HG03025 (cell line): Measurements from ENCODE around the gene B4GALT3.
A peak's percentile ranks its signal among the peaks of the same experiment; 100 is the strongest.

Source experiments
- ATAC-seq: cut with Tn5 transposase; IDR thresholded peaks from one replicate; pipeline ENCODE4 v1.9.1; 2021; ENCODE audit warnings: mild to moderate bottlenecking, moderate library complexity; ENCODE audit not compliant: unreplicated experiment, low FRiP score

Gene B4GALT3

DNA sequence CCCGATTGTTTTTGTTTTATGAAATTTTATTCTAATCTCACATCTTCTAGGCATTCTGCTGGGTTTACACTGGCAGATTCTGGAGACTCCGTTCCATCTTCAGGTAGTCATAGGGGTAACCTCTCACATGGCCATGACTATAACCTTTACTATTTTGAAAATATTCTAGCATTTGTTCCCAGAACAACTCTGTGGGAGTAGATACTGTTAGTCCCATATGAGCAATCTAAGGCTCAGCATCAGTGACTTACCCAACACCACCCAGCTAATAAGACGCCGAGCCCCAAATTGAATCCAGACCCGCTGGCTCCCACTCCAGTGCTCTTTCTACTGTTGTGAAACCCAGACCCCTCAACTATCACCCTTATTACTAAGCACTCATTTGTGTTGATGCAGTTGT is 11.7 kb upstream of the B4GALT3 start:
- ATAC-seq, result no peak

DNA sequence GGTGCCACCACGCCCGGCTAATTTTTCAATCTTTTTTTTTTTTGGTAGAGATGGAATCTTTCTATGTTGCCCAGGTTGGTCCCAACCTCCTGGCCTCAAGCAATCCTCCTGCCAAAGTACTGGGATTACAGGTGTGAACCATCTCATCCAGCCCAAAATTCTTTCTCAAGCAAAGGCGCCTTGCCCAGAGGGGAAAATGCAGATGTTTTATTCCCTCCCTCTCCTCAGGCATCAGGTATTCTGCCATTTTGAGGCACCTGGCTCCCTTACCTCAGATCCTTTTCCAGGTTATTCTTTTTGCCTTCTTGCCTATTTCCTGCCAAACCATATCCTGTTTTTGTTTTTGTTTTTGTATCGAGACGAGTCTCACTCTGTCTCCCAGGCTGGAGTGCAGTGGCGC is 11.1 kb upstream of the B4GALT3 start:
- no peak for ATAC-seq

DNA sequence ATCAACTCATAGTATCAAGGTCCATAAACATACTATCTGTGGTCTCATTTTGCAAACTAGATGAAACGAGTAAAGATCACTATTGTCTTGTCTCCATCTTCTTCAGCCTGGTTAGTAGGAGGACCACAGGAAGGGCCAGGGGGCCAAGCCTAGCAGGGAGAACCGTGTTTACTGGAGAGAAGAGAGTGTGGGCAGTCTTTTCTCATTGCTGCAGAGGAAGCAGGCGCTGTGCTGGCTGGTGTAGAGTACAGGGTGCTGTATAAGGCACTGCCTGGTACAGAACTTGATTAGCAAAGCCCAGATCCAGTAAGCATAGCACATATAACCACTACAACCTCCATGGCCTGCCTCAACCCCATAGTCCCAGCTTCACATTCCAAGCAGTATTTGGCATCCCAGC is 10.0 kb upstream of the B4GALT3 start:
- no peak for ATAC-seq

DNA sequence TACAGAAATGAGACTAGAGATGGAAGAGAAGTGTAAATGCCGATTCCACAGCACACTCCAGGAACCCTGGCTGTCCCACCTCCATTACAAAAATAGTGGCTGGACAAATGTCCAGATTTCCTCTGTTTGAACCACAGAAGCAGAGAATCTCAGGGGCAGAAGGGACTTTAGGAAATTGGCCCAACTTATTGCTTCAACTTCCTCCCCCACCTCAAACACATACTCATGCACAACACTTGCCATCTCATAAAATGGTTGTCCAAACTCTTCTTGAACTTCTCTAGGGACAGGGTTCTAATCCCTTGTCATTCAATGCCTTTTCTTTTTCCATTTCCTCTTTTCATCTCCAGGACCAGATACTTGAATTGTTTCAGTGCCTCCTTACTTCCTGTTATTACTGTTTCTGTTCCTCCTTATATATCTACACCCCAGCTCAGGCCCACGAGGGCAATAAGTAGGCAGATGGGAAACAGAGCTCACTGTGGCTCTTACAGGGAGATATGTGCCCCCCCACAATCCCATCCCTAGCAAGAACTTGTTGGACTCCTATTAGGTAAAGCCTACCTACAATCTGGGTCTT is 8.5 kb upstream of the B4GALT3 start:
- ATAC-seq, result peak; percentile 24

DNA sequence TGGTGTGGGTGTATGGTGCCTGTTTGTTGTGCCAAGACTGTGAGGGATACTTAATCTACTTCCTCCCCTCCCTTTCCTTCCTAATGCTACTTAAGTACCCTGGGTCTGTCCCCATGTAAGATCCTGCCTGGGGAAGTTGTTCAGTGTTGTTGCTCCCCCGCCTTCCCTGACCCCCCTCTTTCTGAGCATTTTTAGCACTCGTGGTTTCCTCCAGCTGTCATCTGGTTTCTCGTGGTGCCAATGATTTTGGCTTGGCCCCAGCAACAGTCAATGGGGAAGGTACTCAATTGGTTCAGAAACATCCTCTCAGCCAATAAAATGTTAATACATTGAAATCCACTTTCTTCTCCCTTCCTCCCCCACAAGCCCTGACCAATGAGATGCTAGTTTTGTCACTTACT is 8.0 kb upstream of the B4GALT3 start:
- peak; percentile 60 for ATAC-seq

DNA sequence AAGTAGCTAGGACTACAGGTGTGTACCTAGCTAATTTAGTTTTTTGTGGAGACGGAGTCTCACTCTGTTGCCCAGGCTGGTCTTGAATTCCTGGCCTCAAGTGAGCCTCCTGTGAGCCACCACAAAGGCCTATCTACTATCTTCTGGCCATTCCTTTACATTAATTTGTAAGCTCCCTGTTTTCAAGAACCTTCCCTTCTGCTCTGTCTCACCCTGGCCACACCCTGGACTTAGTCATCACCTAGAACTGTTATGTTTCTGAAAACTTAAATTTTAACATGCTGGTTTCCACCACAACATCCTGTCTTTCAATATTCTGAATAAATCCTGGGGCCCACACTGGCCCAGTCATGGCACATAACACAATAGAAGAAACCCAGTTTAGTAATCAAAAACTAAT is 4.9 kb upstream of the B4GALT3 start:
- peak; percentile 35 for ATAC-seq

DNA sequence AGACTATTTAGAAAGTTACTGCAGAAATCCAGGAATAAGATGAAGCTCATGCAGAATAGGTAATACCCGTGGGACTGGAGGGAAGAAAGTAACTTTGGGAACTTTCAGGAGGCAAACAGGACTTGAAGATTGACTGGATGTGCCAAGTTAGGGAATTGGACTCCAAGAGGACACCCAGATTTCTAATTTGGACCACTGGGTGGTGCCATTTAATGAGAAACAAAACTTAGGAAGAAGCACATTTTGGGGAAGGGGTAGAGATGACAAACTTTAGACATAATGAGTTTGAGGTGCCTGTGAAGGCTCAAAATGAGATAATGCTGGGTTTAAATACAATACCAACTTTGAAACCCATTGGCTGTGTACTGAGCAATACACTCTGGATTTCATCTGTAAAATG is 3.3 kb upstream of the B4GALT3 start:
- ATAC-seq, result no peak

DNA sequence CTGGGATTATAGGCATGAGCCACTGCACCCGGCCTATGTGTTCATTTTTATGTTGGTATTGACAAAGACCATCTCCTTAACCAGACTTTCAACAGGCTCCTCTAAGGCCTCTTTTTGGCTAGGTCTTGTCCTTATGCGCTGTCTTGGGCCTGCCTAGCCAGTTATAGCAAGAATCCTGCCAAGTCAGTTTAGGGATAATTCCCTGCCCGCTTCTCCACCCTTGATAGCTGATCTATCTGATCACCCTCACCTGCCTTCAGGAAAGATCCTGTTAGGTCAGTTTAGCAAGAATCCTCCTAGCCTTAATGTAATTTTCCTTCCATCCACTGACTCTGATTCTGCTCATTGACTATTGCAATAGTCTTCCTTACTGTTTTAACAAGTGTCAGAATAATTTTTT is 2.4 kb upstream of the B4GALT3 start:
- no peak for ATAC-seq

DNA sequence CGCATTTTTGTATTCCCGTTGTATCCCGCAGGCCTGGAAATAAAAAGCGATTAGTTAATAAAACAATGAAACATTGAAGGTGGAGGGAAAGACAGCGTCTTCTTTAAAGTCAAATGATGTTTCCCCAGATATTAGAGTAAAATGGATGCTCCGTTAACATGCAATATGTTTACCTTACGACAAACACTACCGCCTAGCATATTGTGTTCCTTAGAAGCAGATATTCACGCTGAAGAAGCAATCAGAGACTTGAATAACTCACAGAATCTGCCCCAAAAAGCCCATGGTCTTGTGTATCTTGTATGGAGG is 583 bp upstream of the B4GALT3 start:
- ATAC-seq, result no peak

DNA sequence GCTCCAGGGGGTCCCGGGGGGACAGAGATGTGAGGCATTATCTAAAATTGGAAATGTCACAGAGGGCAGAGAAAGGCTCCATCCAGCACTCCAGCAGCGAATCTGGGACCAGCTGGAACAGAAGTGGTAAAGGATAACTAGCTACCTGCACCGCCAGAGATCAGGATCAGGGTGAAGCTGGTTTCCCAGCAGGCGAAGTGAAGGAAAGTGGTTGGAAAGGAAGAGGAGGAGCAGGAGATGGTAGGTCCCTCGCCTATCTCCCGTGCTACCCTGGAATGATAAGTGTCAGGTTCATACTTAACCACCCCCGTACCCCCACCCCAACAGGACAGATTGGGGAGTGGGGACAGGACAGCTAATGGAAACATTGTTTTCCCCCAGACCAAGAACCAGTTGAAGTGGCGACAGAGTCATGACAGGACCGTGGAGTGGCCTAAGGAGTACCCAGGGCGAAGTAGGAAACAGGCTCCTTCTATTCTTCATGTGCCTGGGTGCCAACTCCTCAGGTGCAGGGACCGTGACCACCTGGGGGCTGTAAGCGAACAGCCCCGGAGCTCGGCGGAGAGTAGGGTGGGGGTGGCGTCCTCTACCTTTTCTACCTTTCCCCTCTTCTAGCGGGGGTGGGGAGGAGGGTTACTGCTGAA is 717 bp downstream of the B4GALT3 start:
- ATAC-seq, result peak; percentile 6

DNA sequence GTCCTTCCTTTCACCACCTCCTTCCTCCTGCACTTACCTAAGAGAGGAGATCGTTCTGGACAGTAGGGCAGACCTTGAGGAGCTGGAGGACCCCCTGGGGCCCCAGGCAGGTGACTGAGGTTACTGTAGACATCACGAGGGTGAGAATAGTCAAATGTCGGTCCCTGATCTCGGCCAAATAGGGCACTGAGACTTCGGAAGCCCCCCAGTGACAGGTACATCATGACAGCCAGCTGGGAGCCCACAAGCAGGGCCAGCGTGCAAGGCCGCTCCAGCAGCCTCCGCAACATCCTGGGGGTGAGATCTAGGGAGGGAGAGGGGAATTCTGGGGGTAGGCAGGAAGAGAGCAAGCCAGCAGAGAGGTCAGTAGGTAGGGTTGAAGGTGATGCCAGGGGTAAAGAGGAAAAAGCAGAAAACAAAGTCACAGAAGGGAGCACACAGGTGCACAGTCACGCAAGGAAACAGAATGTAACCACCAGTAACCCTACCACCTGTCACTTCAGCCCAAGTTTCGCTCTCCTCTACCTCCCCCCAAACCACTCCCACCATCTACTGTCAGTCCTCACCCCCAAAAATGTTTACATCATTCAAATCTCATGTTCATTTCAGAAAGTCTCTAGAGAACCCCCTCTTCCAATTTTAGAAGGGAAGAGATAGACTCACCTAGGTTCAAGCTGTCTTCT is 1.4 kb downstream of the B4GALT3 start:
- ATAC-seq, result no peak

DNA sequence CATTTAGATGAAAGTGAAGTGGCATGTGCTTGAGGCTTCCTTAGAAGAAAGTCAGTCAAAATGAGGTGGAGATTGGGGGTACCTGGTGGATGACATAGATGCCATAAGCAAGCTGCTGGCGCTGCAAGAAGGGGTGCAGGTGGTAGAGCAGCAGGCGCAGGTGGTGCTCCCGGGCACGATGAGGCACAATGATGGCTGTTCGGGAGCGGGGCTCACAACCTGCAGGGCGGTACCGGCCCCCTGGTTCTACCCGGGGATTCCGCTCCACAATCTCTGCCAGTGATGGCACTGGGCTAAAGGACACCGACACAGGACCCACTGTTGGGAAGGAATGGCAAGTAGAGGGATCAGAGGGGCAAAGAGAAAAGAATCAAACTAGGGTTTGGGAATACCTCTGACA is 2.4 kb downstream of the B4GALT3 start:
- no peak for ATAC-seq

DNA sequence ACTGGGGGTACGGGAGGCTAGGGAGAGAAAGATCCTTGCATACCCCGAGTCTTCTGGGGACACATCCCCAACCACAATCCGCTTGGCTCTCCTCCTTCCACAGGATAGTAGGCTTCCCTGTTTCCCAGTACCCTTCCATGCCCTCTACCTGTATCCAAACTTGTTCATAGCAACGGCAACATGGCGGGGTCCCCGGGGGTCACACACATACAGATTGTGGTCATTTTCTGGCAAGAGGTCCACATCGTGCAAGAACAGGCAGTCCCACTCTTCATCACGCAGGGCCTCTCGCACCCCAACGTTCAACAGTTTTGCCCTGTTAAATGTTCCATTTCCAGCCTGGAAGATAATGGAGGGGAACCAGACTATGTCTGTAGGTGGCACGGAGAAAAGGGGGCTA is 3.6 kb downstream of the B4GALT3 start:
- ATAC-seq, result no peak

DNA sequence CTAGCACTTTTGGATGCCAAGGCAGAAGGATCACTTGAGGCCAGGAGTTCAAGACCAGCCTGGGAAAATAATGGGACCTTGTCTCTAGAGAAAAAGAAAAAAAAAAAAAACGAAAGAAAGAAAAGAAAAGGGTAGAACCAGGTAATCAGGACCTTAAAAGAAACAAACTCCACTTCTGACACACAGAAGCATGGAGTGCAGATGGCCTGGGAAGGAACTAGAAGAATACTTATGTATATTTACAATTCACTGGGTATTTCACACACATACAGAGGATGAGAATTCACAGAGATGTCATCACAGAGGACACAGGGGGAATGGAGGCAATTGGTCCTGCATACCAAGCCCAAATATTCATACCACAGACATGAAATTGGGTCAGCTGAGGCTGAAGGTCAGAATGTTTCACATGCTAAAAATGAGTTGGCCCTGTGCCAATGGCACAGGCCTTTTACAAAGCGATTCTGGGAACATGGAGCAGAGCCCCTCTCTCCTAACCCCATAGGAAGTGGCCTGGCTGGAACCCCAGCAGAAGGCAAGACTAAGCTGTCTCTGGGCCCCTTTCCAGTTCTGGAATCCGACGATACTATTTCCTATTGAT is 4.4 kb downstream of the B4GALT3 start:
- ATAC-seq, result no peak

DNA sequence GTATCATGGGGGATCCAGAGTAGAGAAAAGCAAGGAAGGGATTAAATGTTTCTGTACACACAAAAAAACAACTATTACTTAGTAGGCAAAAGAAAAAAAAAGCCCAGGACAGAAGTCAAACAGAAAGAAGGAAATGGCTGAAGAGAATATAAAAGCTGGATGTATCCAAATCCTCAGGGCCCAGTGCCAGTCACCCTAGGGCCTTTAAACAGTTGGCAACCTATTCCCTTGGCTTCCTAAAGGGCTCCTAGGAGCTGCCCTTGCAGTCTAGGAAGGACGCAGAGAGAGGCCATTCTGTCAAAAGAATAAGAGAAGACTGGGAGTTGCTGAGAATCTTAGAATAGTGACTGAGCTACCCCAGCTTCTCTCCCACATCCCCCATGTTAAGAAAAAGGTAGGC is 5.0 kb downstream of the B4GALT3 start:
- ATAC-seq, result no peak

DNA sequence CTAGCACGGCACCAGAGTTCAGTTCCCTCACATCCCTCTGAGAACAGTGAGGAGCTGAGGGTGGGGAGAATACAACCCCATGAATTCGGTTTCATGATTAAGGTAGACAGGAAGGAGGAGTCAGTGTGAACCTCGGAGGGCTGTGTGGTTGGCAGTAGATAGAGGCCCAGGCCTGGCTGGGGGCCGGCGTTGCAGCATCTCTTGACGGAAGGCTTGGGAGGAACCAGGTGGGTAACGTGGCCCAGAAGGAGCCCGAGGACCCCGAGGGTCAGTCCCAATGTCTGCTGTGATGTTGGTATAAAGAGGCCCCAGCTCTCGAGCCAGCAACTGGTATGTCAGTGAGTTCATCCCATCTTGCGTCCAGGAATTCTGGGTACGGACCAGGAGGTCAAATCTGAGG is 5.6 kb downstream of the B4GALT3 start:
- no peak for ATAC-seq

DNA sequence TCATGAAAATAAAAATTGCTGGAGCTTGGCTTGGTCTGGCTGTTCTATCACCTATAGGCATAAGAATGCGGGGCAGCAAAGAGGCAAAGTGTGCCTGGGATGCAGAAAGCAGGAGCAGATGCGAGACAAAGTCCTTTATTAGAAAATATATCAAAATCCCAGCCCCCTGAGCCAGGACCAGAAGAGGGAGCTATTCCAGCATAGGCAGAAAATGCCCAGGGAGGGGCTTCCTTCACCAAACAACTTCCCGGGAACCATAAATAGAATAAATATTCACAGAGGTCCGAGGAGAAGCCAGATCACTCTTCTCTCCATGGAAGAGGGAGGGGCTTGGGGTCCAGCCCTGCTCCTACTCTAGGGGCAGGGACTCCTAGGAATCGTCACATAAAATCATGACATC is 6.1 kb downstream of the B4GALT3 start:
- ATAC-seq, result no peak

DNA sequence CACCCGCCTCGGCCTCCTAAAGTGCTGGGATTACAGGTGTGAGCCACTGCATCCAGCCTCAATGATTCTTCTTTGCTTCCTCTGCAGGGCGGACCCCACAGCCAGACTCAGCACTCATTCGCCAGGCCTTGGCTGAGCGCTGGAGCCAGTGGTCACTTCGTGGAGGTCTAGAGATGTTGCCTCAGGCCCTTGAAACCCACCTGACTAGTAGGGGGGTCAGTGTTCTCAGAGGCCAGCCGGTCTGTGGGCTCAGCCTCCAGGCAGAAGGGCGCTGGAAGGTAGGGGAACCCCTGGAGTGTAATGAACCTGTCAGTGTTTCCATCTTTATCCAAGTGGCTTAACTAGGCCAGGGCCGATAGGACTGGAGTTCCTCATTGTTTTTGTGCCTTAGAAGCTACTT is 8.4 kb downstream of the B4GALT3 start:
- ATAC-seq, result no peak

DNA sequence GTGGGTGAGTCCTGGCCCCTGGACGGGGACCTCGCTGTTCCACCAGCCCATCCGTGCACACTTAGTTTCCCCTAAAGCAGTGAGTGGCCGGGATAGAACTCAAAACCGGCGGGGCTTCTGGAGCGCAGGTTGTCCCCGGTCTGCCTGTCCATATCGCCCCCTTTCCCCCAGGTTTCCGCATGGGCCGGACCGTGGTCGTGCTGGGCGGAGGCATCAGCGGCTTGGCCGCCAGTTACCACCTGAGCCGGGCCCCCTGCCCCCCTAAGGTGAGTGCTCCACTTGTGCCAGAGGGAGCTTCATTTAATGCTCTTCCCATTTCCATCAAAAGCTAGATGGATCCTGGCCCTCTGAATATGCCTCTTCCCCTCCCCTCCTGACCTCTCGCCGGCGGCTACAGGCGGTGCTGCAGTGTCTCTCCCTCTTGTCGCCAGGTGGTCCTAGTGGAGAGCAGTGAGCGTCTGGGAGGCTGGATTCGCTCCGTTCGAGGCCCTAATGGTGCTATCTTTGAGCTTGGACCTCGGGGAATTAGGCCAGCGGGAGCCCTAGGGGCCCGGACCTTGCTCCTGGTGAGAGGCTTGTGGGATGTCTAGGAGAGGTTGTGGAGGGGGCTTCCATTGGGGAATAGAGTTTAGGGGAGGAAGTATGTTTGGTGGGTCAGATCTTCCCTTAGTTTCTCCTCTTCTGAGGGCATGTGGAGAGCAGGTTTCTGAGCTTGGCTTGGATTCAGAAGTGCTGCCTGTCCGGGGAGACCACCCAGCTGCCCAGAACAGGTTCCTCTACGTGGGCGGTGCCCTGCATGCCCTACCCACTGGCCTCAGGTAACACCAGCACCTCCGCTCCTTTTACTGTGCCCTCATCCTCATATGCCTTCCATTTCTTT is 10.4 kb downstream of the B4GALT3 start:
- no peak for ATAC-seq

DNA sequence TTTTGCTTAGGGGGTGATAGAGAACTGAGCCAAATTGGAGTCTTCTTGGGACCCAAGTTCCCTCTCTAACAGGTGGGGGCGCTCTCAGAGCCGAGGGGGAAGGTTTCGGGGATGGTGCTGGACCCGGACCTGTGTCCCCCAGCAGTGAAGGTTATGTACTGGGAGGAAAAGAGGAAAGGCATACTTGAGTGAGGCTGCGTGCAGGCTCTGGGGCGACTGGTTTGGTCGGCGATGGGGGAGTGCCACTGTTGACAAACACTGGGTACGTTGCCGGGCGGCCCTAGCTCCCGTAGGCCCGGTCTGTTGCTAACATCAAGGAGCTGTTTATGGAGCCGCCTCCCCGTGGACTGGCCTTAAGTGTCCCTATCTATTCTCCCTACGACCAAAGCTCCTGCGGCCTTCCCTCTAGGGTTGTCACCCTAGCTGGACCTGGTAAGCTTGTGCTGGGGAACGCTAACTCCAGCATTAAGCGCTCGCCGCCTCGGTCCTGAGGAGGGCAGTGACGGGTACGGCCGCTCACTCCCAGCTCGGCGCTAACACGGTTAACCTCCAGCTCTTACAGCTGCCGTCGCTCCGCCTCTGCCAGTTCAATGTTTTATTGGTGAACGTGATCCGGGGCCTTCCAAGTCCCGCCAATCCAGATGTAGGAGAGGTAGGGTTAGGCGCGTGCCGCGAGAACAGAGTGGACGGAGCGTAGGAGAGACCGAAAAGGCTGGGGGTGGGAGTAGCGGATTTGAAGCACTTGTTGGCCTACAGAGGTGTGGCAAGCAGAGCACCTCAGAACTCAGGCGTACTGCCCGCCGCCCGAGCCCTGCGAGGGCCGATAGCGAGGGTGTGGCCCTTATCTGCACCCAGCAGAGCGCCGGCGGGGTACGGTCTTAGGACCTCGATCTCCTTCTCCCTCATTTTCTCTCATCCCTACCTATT is 11.3 kb downstream of the B4GALT3 start, which contains the start of gene PPOX:
Gene PPOX (plus strand): TSS at position 685 of the 927 bp plus-strand sequence. CDS start 422 bp downstream, outside the sequence.
- ATAC-seq, result peak; percentile 92
